Fibroblast of lung (primary cell): ENCODE measurements around the gene PFKP. TPM values are rescaled to one million over a fixed set of nuclear protein-coding genes. Genes with fewer than 3 reads are reported as not detected.

Experiments used
- DNase-seq, 2 donors: peaks; one replicate each; pipeline versions ENCODE4 v3.0.0 to v3.0.0-alpha.2; 2010; ENCODE audit warnings: low read depth in 2 of 2
- H2AFZ ChIP-seq: 2 replicates; pipeline ENCODE4 v1.5.1; 2012; ENCODE audit warnings: low read length, control low read depth, inconsistent platforms
- H3K27ac ChIP-seq: 2 replicates; pipeline ENCODE4 v1.5.1; 2011; ENCODE audit warnings: low read length, control low read depth; ENCODE audit not compliant: insufficient read depth
- H3K27me3 ChIP-seq: 2 replicates; pipeline ENCODE4 v1.5.1; 2011; ENCODE audit warnings: mild to moderate bottlenecking, low read length; ENCODE audit not compliant: control insufficient read depth, insufficient read depth
- H3K36me3 ChIP-seq: 2 replicates; pipeline ENCODE4 v1.5.1; 2011; ENCODE audit warnings: low read length; ENCODE audit not compliant: control insufficient read depth, insufficient read depth
- H3K4me1 ChIP-seq: 2 replicates; pipeline ENCODE4 v1.5.1; 2011; ENCODE audit warnings: low read length; ENCODE audit not compliant: control insufficient read depth, insufficient read depth; ENCODE audit errors: extremely low read depth
- H3K4me2 ChIP-seq: 2 replicates; pipeline ENCODE4 v1.5.1; 2011; ENCODE audit warnings: low read length, control low read depth; ENCODE audit not compliant: insufficient read depth; ENCODE audit errors: extremely low read depth
- H3K4me3 ChIP-seq, 4 experiments: fragments of 200-600 bp in 1 of 4; sonication (generic) in 1 of 4; replicated peaks in 1 of 4; 2 replicates each; pipeline ENCODE4 v1.5.1; 2011 to 2016; ENCODE audit warnings: low read length in 4 of 4, low read depth in 3 of 4, mild to moderate bottlenecking in 3 of 4, control low read depth in 2 of 4, inconsistent platforms in 1 of 4, mixed read lengths in 1 of 4; ENCODE audit not compliant: insufficient read depth in 1 of 4; ENCODE audit errors: control extremely low read depth in 1 of 4
- H3K79me2 ChIP-seq: 2 replicates; pipeline ENCODE4 v1.5.1; 2012; ENCODE audit warnings: mild to moderate bottlenecking, low read length, inconsistent platforms; ENCODE audit not compliant: control insufficient read depth, insufficient read depth
- H3K9ac ChIP-seq: 2 replicates; pipeline ENCODE4 v1.5.1; 2011; ENCODE audit warnings: mild to moderate bottlenecking, low read length, control low read depth; ENCODE audit not compliant: insufficient read depth
- H3K9me3 ChIP-seq: 2 replicates; pipeline ENCODE4 v1.5.1; 2012; ENCODE audit warnings: low read depth, low read length; ENCODE audit not compliant: control insufficient read depth, insufficient read depth
- H4K20me1 ChIP-seq: 2 replicates; pipeline ENCODE4 v1.5.1; 2011; ENCODE audit warnings: low read length; ENCODE audit not compliant: control insufficient read depth, insufficient read depth; ENCODE audit errors: extremely low read depth
- EZH2 ChIP-seq: IDR thresholded peaks from 2 replicates; pipeline ENCODE4 v1.5.1; 2012; ENCODE audit warnings: low read length, control low read depth, mild to moderate bottlenecking; ENCODE audit errors: missing control alignments
- polyA plus RNA-seq, 2 donors: library from polyadenylated mRNA; depleted of rRNA in 1 of 2; stranded (reverse) in 1 of 2; unstranded in 1 of 2; fragments of >200 nt; gene quantifications; 2 replicates each; pipeline ENCODE4 v1.2.1, GENCODE V29; 2011 to 2012; ENCODE audit warnings: missing spikeins in 1 of 2
- total RNA-seq: library from RNA; depleted of rRNA; stranded (reverse); fragments of >200 nt; gene quantifications from 2 replicates; pipeline ENCODE4 v1.2.1, GENCODE V29; 2014
- TF ChIP-seq, protein P1 (sequence below), 2 donors: IDR thresholded peaks in 1 of 2; conservative IDR thresholded peaks in 1 of 2; 1 replicate in 1 of 2; 2 replicates in 1 of 2; pipeline ENCODE4 v1.5.1; 2011 to 2012; ENCODE audit warnings: low read length in 2 of 2, control low read depth in 1 of 2, inconsistent platforms in 1 of 2, low read depth in 1 of 2, mild to moderate bottlenecking in 1 of 2

PFKP gene
- total and polyA plus RNA-seq, 2 donors (not counting 1 experiment from before 2014, with no cell fraction given) = 74.3 to 90.3 TPM

DNA sequence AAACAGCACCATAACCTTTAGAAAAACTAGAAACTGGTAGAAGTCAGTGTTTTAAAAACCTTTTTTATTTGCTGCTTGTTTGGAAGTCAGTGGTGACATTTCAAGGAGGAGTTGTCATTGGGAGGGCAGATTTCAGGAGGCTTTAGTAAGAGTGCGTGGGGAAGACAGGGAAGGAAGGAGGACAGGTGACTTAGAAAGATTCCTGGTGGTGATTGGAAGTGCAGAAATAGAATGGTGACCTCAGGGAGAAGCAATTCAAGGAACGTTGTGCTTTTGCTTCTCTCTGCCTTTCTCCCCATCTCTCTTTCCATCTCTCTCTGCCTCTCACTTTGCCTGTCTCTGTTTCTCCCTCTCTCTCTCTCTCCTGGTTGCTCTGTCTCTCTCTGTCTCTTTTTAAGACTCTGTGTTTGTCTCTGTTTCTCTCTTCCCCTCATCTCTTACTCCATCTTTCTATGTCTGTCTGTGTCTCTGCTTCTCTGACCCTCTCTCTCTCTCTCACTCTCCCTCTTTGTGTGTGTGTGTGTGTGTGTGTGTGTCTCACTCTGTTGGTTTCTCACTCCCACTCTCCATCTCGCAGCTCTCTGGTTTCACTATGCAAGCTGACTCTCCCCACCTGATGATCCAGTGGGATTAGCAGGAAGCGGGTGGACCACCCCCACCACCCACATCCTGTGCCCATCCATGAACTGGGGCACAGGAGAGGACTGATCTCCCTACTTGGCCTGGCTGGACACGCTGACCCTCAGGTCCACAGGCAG is 10.9 kb upstream of the PFKP start:
- no peak overlapping the region for H3K27ac ChIP-seq

DNA sequence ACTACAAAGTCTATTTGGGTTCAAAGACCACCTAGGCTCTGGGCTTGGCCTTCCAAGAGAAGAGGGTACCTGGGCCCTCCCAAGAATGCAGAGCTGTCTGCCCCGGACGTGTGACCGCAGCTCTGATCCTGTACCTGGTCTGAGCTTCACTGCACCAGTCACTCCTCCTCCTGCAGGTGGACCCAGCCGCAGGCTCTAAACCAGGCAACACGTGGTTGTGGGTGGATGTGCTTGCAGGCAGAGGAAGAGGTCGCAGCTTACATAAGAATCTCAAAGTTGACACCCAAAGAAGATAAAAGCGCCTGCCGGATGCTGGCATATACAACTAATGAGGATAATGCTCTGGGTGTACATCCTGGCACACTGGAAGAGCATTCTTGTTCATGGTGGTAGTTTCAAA is 9.4 kb upstream of the PFKP start:
- Histone ChIP-seq H3K36me3 (no peaks in the 10 kb centered on the region), H3K4me2 (no peak overlapping the region), H3K9me3 (no peaks in the 10 kb centered on the region), H3K27ac (no peak overlapping the region), H3K4me1 (no peaks in the 10 kb centered on the region), H3K79me2 (no peaks in the 10 kb centered on the region), H3K27me3 (no peaks in the 10 kb centered on the region), H3K4me3 (no peak overlapping the region), H2AFZ (no peak overlapping the region), H4K20me1 (no peaks in the 10 kb centered on the region), H3K9ac (no peak overlapping the region)
- TF ChIP-seq, protein P1, sequence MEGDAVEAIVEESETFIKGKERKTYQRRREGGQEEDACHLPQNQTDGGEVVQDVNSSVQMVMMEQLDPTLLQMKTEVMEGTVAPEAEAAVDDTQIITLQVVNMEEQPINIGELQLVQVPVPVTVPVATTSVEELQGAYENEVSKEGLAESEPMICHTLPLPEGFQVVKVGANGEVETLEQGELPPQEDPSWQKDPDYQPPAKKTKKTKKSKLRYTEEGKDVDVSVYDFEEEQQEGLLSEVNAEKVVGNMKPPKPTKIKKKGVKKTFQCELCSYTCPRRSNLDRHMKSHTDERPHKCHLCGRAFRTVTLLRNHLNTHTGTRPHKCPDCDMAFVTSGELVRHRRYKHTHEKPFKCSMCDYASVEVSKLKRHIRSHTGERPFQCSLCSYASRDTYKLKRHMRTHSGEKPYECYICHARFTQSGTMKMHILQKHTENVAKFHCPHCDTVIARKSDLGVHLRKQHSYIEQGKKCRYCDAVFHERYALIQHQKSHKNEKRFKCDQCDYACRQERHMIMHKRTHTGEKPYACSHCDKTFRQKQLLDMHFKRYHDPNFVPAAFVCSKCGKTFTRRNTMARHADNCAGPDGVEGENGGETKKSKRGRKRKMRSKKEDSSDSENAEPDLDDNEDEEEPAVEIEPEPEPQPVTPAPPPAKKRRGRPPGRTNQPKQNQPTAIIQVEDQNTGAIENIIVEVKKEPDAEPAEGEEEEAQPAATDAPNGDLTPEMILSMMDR (conservative IDR thresholded peaks at IDR 0.05 in 1 of 2, IDR thresholded peaks at IDR 0.05 in 1 of 2; ENCODE audit: low read depth in 1 of 2, low read length in 2 of 2) = no peak
- no peak for TF ChIP-seq EZH2
- DNase-seq = no peak

More for the DNA sequence above, 10.9 kb upstream of the PFKP start:
- TF ChIP-seq, protein P1 (conservative IDR thresholded peaks at IDR 0.05 in 1 of 2, IDR thresholded peaks at IDR 0.05 in 1 of 2; ENCODE audit: low read depth in 1 of 2, low read length in 2 of 2) = no peak
- no peak for TF ChIP-seq EZH2
- Histone ChIP-seq H3K4me1 (no peaks in the 10 kb centered on the region), H3K9me3 (no peaks in the 10 kb centered on the region), H3K9ac (no peak overlapping the region), H3K79me2 (no peaks in the 10 kb centered on the region), H3K4me2 (no peak overlapping the region), H3K27me3 (no peaks in the 10 kb centered on the region), H4K20me1 (no peaks in the 10 kb centered on the region), H2AFZ (no peak overlapping the region), H3K4me3 (no peak overlapping the region), H3K36me3 (no peaks in the 10 kb centered on the region)
- peak in 1 of 2 donors; percentile 54 for DNase-seq

DNA sequence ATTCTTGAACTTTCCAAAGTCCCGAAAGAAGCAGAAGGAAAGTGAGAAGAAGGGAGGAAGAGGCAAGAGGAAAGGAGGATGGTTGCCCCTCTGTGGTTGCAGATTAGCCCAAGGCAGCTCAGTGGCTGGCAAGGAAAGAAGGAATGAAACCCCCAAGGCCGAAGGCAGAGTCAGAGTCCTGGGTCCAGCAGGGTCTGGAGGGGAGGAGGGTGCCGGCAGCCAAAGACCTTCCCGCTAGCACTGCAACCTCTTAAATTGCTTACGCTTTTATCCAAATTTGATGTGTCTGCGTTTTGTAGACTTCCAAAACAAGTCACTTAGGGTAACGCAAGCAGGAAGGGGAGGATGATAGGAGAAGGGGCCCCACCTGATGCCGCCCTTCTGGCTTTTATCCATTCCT is 7.4 kb upstream of the PFKP start:
- H3K4me3 ChIP-seq = no peak overlapping the region
- no peaks in the 10 kb centered on the region for H3K4me1 ChIP-seq
- peaks cover 2% of the 10 kb centered on the region for H3K27me3 ChIP-seq
- no peak overlapping the region for H3K9ac ChIP-seq
- H3K4me2 ChIP-seq = no peak overlapping the region
- H3K27ac ChIP-seq = no peak overlapping the region
- TF ChIP-seq EZH2 = no peak
- TF ChIP-seq, protein P1 (conservative IDR thresholded peaks at IDR 0.05 in 1 of 2, IDR thresholded peaks at IDR 0.05 in 1 of 2; ENCODE audit: low read depth in 1 of 2, low read length in 2 of 2) = no peak
- H3K36me3 ChIP-seq = no peaks in the 10 kb centered on the region
- DNase-seq = no peak
- H4K20me1 ChIP-seq = no peaks in the 10 kb centered on the region
- H3K9me3 ChIP-seq = no peaks in the 10 kb centered on the region
- H2AFZ ChIP-seq = no peak overlapping the region
- no peaks in the 10 kb centered on the region for H3K79me2 ChIP-seq
